HepG2 (cell line): Measurements from ENCODE around the gene GRB10. TPM values are rescaled to one million over a fixed set of nuclear protein-coding genes. Genes with fewer than 3 reads are reported as not detected.

Experiments
- ATAC-seq: fragments of 200-7000 bp; cut with Tn5 transposase; 3 replicates; pipeline ENCODE4 v1.9.1; 2020; ENCODE audit warnings: mild to moderate bottlenecking, moderate library complexity
- BruUV-seq: library from RNA; stranded (reverse); fragments of 400-500 nt; replicated peaks from 2 replicates; lab custom pipeline; 2021; lab: Mats Ljungman, UMichigan
- CTCF ChIA-PET: fragments of 300-600 bp; formaldehyde crosslinking; extraction: SDS; loops from one replicate; lab custom pipeline; 2021; ENCODE audit warnings: low total read pairs, inconsistent platforms, low intra/inter-chr PET ratio; lab: Yijun Ruan, JAX
- POLR2A ChIA-PET: fragments of 350-600 bp; sonication (Branson Sonifier 250); formaldehyde crosslinking; loops from one replicate; lab custom pipeline; 2020; ENCODE audit warnings: antibody characterized with exemption, inconsistent platforms; lab: Yijun Ruan, JAX
- DNase-seq: peaks from one replicate; pipeline ENCODE4 v3.0.0-alpha.2; 2015; ENCODE audit warnings: low spot score
- FAIRE-seq: peaks from 3 replicates; lab custom pipeline; 2011; peaks lifted over from hg19 to GRCh38; lab: Jason Lieb, UNC
- H2AFZ ChIP-seq: one replicate; pipeline ENCODE4 v1.6.1; 2011; ENCODE audit warnings: low read length, inconsistent platforms
- H3K27ac ChIP-seq: fragments of 300-600 bp; 3 replicates; pipeline ENCODE4 v1.8.0; 2011; ENCODE audit warnings: mixed run types, mild to moderate bottlenecking, mixed read lengths, low read length, inconsistent platforms; ENCODE audit not compliant: insufficient read depth; ENCODE audit errors: extremely low read length
- H3K27me3 ChIP-seq, 2 experiments: fragments of 200-600 bp in 1 of 2; 2 replicates in 1 of 2; 3 replicates in 1 of 2; pipeline versions ENCODE4 v1.6.0 to v1.8.0; 2011; ENCODE audit warnings: low read length in 2 of 2, mild to moderate bottlenecking in 2 of 2, moderate library complexity in 2 of 2, inconsistent platforms in 1 of 2; ENCODE audit not compliant: insufficient read depth in 2 of 2, control insufficient read depth in 1 of 2
- H3K36me3 ChIP-seq, 2 experiments: fragments of 200-600 bp in 1 of 2; replicated peaks in 1 of 2; 2 replicates in 1 of 2; 3 replicates in 1 of 2; pipeline versions ENCODE4 v1.5.1 to v1.8.0; 2011; ENCODE audit warnings: low read length in 2 of 2, inconsistent platforms in 1 of 2; ENCODE audit not compliant: insufficient read depth in 2 of 2, control insufficient read depth in 1 of 2
- H3K4me1 ChIP-seq: 2 replicates; pipeline ENCODE4 v1.5.1; 2012; ENCODE audit warnings: low read length, inconsistent platforms; ENCODE audit not compliant: insufficient read depth
- H3K4me2 ChIP-seq: 2 replicates; pipeline ENCODE4 v1.6.0; 2011; ENCODE audit warnings: low read depth, low read length, inconsistent platforms
- H3K4me3 ChIP-seq, 3 experiments: fragments of 200-600 bp in 1 of 3; sonication (generic), shearing (Covaris generic) in 1 of 3; replicated peaks in 1 of 3; 2 replicates each; pipeline ENCODE4 v1.5.1; 2011 to 2016; ENCODE audit warnings: low read length in 3 of 3, inconsistent platforms in 2 of 3, low read depth in 2 of 3, mild to moderate bottlenecking in 2 of 3, control low read depth in 1 of 3, mixed read lengths in 1 of 3; ENCODE audit not compliant: insufficient read depth in 1 of 3
- H3K79me2 ChIP-seq: one replicate; pipeline ENCODE4 v1.6.1; 2011; ENCODE audit warnings: low read length, inconsistent platforms; ENCODE audit not compliant: insufficient read depth
- H3K9ac ChIP-seq: 2 replicates; pipeline ENCODE4 v1.6.0; 2011; ENCODE audit warnings: mild to moderate bottlenecking, low read depth, low read length, inconsistent platforms; ENCODE audit not compliant: insufficient read depth
- H3K9me3 ChIP-seq: 2 replicates; pipeline ENCODE4 v1.5.1; 2012; ENCODE audit warnings: mild to moderate bottlenecking, low read length
- H4K20me1 ChIP-seq: 2 replicates; pipeline ENCODE4 v1.6.0; 2011; ENCODE audit warnings: inconsistent platforms, mild to moderate bottlenecking, low read length, moderate library complexity; ENCODE audit not compliant: insufficient read depth
- CENPX ChIP-seq: sonication (generic); formaldehyde crosslinking; IDR thresholded peaks from 2 replicates; pipeline ENCODE4 v1.9.0; 2021; ENCODE audit warnings: mild to moderate bottlenecking, missing genetic modification reagents, moderate library complexity
- JDP2 ChIP-seq: sonication (generic); formaldehyde crosslinking; IDR thresholded peaks from 2 replicates; pipeline ENCODE4 v1.8.1; 2022; ENCODE audit warnings: missing genetic modification reagents, borderline replicate concordance
- MIXL1 ChIP-seq: IDR thresholded peaks from 2 replicates; pipeline ENCODE4 v1.6.1; 2016
- MTF2 ChIP-seq: sonication (generic); formaldehyde crosslinking; IDR thresholded peaks from 2 replicates; pipeline ENCODE4 v1.5.0; 2020; ENCODE audit warnings: missing genetic modification reagents, borderline replicate concordance
- PCBP1 ChIP-seq: fragments of 200-400 bp; formaldehyde crosslinking; IDR thresholded peaks from 2 replicates; pipeline ENCODE4 v1.6.1; 2017; ENCODE audit warnings: mild to moderate bottlenecking, low read depth, low read length, borderline replicate concordance
- POGZ ChIP-seq: sonication (generic); formaldehyde crosslinking; IDR thresholded peaks from 2 replicates; pipeline ENCODE4 v1.4.0; 2020; ENCODE audit warnings: mild to moderate bottlenecking, missing genetic modification reagents
- RBFOX2 ChIP-seq: fragments of 200-400 bp; formaldehyde crosslinking; IDR thresholded peaks from 2 replicates; pipeline ENCODE4 v1.6.1; 2017; ENCODE audit warnings: low read depth, mild to moderate bottlenecking, low read length
- TCF7 ChIP-seq: sonication (generic); IDR thresholded peaks from 2 replicates; pipeline ENCODE4 v1.6.1; 2016; ENCODE audit warnings: antibody characterized with exemption, low read depth
- TFE3 ChIP-seq: IDR thresholded peaks from 2 replicates; pipeline ENCODE4 v1.6.1; 2016
- ZNF282 ChIP-seq: fragments of 450-650 bp; IDR thresholded peaks from 2 replicates; pipeline ENCODE4 v1.6.1; 2018; ENCODE audit not compliant: partially characterized antibody
- ZNF543 ChIP-seq: sonication (generic); formaldehyde crosslinking; IDR thresholded peaks from 2 replicates; pipeline ENCODE4 v1.4.0; 2020; ENCODE audit warnings: mild to moderate bottlenecking, missing genetic modification reagents
- ZNF687 ChIP-seq: sonication (generic); formaldehyde crosslinking; IDR thresholded peaks from 2 replicates; pipeline ENCODE4 v1.5.1; 2020; ENCODE audit warnings: mild to moderate bottlenecking, missing genetic modification reagents, moderate library complexity
- WGBS: methylation state at CpG from one replicate; pipeline ENCODE4 v1.1.6; 2017; ENCODE audit warnings: low lambda C conversion rate; 5-methylcytosine and 5-hydroxymethylcytosine counted together
- in situ Hi-C: cut with HindIII; loops from 2 replicates; pipeline ENCODE4 v1.10.0; 2017; ENCODE audit warnings: low pct_unique_long_range_greater_than_20kb; ENCODE audit not compliant: extremely low pct_ligation_motif_present
- intact Hi-C: fragments of 100-400 bp; cut with micrococcal nuclease; formaldehyde crosslinking; loops from one replicate; pipeline ENCODE4 v1.10.0; 2022; ENCODE audit not compliant: unreplicated experiment
- polyA plus RNA-seq, 8 experiments: library from polyadenylated mRNA; depleted of rRNA in 3 of 8; stranded (reverse) in 7 of 8; unstranded in 1 of 8; fragments of >200 nt; fragmentation: Illumina TruSeq in 4 of 8; extraction: Trizol in 4 of 8; gene quantifications; 2 replicates each; pipeline versions ENCODE4 v1.2.1 to v1.2.3, GENCODE V29; 2011 to 2016; ENCODE audit warnings: low read depth in 4 of 8, missing spikeins in 1 of 8, mixed read lengths in 1 of 8; ENCODE audit not compliant: insufficient read depth in 1 of 8
- total RNA-seq, 5 experiments: library from RNA; depleted of rRNA; stranded (reverse); fragments of >200 nt; fragmentation: Illumina TruSeq; extraction: Trizol; gene quantifications; 2 replicates each; pipeline ENCODE4 v1.2.3, GENCODE V29; 2016; ENCODE audit warnings: low read depth in 1 of 5
- TF ChIP-seq, protein P1 (sequence below): sonication (generic); formaldehyde crosslinking; conservative IDR thresholded peaks from 2 replicates; pipeline ENCODE4 v1.4.0; 2020; ENCODE audit warnings: mild to moderate bottlenecking, missing genetic modification reagents, moderate library complexity

The GRB10 gene
- total and polyA plus RNA-seq, 2 of the 13 experiments (the other 11 are each of a cell fraction or from before 2014, with no cell fraction given), result 4.0 to 6.8 TPM

DNA sequence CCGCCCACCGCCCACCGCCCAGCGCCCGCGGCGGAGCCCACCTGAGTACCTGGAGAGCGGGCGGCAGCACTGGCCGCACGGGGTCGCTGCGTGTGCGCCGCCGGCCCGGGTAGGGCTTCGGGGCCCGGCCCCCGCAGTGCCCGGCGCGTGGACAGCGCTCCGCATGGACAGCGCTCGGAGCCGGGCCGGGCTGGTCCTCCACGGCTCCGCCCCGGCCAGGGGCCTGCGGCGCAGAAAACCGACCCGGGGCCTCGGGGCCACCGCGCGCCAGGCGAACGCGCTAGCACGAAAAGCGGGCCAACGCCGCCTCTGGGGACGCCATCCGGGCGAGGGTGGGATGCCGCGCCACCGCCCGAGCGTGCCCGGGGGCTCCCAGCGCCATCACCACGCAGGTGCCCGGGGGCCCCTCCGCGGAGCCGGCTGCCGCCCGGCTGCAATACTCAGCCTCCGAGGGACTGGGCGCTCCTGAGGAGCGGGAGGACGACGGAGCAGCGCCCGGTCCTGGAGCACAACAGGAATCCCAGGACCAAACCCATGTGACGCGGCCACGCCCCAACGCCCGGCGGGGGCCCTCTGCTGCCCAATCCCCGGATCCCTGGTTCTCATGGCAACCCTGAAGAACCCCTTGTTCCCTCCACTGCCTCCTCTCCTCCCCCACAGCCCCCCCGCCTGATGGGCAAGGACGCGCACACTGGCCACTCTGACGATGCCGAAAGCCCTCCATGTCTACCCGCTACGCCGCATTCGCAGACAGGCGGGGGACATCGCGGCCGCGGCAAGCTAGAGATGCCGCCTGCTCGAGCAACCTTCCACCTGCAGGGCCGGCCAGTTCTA, at the start of gene GRB10 (continued):
- TF ChIP-seq TCF7, result no peak
- TF ChIP-seq MTF2, result no peak

- BruUV-seq, result no TSS peak
- H3K4me1 ChIP-seq, result peaks cover 29% of the 10 kb centered on the region
- in situ Hi-C loops, result no loop called here
- H3K4me2 ChIP-seq, result no peak overlapping the region
- no peaks in the 10 kb centered on the region for H3K36me3 ChIP-seq
- ATAC-seq (no peak), DNase-seq (no peak), FAIRE-seq (no peak)
- H3K79me2 ChIP-seq, result no peaks in the 10 kb centered on the region
- H4K20me1 ChIP-seq, result no peaks in the 10 kb centered on the region
- ChIA-PET CTCF (no interaction called here), POLR2A (no interaction called here)
- no peaks in the 10 kb centered on the region for H3K9me3 ChIP-seq
- H3K4me3 ChIP-seq, result no peak overlapping the region
- H3K27ac ChIP-seq, result no peak overlapping the region
- H3K9ac ChIP-seq, result no peak overlapping the region
- 44% methylated on average over 2 of the region's 2 CpGs for WGBS
- H2AFZ ChIP-seq, result no peak overlapping the region
- intact Hi-C loops, result no loop called here
- peaks cover 0 to 12% of the 10 kb centered on the region in 2 experiments; a peak in 3 of 5 replicates for H3K27me3 ChIP-seq
- TF ChIP-seq ZNF687 (CRISPR knock-in tag) (no peak), ZNF543 (CRISPR knock-in tag) (no peak), TFE3 (CRISPR knock-in tag) (no peak), PCBP1 (no peak), MIXL1 (CRISPR knock-in tag) (no peak), CENPX (CRISPR knock-in tag) (no peak), POGZ (CRISPR knock-in tag) (no peak), ZNF282 (no peak), RBFOX2 (no peak), JDP2 (CRISPR knock-in tag) (no peak)
- TF ChIP-seq, protein P1, sequence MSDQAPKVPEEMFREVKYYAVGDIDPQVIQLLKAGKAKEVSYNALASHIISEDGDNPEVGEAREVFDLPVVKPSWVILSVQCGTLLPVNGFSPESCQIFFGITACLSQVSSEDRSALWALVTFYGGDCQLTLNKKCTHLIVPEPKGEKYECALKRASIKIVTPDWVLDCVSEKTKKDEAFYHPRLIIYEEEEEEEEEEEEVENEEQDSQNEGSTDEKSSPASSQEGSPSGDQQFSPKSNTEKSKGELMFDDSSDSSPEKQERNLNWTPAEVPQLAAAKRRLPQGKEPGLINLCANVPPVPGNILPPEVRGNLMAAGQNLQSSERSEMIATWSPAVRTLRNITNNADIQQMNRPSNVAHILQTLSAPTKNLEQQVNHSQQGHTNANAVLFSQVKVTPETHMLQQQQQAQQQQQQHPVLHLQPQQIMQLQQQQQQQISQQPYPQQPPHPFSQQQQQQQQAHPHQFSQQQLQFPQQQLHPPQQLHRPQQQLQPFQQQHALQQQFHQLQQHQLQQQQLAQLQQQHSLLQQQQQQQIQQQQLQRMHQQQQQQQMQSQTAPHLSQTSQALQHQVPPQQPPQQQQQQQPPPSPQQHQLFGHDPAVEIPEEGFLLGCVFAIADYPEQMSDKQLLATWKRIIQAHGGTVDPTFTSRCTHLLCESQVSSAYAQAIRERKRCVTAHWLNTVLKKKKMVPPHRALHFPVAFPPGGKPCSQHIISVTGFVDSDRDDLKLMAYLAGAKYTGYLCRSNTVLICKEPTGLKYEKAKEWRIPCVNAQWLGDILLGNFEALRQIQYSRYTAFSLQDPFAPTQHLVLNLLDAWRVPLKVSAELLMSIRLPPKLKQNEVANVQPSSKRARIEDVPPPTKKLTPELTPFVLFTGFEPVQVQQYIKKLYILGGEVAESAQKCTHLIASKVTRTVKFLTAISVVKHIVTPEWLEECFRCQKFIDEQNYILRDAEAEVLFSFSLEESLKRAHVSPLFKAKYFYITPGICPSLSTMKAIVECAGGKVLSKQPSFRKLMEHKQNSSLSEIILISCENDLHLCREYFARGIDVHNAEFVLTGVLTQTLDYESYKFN, result no peak
These were observed 46.1 kb upstream of the GRB10 start for GRCh38 chr7:50828801-50829200.
